ENCODE results near the gene AAK1.

- no peak for TF ChIP-seq CTCF (conservative IDR thresholded peaks at IDR 0.05 in 1 of 2, IDR thresholded peaks at IDR 0.05 in 1 of 2; ENCODE audit: low read depth in 1 of 2, low read length in 2 of 2)
- TF ChIP-seq EZH2 (IDR thresholded peaks at IDR 0.05; ENCODE audit: low read length, missing control alignments), result no peak
Measured at GRCh38 chr2:69489793-69490192, 153.7 kb downstream of the AAK1 start.

Data from fibroblast of lung (primary cell).